ENCODE results near the gene GREM1. TPM values are rescaled to one million over a fixed set of nuclear protein-coding genes. Genes with fewer than 3 reads are reported as not detected.
A peak's percentile ranks its signal among the peaks of the same experiment; 100 is the strongest.

Gene GREM1
- total and polyA plus RNA-seq, 2 experiments from 2014 or later: 0.09 TPM; not detected in 1

DNA sequence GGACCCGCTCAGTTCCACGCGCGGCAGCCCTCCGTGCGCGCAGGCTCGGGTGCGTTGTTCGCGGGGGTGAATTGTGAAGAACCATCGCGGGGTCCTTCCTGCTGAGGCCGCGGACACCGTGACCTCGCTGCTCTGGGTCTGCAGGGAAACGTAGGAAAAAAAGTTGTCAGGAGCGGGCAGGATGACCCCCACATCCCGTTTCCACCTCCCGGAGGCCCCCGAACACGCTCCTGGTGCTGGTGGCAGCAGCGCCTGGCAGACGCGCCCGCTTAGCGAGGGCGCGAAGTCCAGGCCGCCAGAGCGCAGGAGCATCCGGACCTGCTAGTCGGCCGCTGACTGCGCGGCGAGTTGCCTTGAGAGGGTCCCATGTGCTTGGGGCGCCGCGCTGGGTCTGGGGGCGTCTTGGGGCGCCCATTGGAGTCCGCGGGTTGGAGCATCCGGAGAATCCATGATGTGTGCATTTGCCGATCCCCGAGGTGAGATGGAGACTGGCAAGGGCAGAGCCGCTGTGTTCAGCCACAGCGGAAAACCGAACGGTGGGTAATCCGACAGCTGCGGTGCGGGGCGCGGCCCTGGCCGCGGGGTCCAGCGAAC lies 520 bp downstream of the GREM1 start:
- peak overlapping the region; percentile 21 for H3K4me3 ChIP-seq
- no peaks in the 10 kb centered on the region for H3K36me3 ChIP-seq
- DNase-seq (ENCODE audit: low read depth in 1 of 2, low spot score in 1 of 2): peak; percentile 35 to 38
- H3K27me3 ChIP-seq: peaks cover 100% of the 10 kb centered on the region
- peaks cover 7% of the 10 kb centered on the region for H3K4me1 ChIP-seq (ENCODE audit: low read depth)
- TF ChIP-seq, protein P1, sequence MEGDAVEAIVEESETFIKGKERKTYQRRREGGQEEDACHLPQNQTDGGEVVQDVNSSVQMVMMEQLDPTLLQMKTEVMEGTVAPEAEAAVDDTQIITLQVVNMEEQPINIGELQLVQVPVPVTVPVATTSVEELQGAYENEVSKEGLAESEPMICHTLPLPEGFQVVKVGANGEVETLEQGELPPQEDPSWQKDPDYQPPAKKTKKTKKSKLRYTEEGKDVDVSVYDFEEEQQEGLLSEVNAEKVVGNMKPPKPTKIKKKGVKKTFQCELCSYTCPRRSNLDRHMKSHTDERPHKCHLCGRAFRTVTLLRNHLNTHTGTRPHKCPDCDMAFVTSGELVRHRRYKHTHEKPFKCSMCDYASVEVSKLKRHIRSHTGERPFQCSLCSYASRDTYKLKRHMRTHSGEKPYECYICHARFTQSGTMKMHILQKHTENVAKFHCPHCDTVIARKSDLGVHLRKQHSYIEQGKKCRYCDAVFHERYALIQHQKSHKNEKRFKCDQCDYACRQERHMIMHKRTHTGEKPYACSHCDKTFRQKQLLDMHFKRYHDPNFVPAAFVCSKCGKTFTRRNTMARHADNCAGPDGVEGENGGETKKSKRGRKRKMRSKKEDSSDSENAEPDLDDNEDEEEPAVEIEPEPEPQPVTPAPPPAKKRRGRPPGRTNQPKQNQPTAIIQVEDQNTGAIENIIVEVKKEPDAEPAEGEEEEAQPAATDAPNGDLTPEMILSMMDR (IDR thresholded peaks at IDR 0.05; ENCODE audit: low read depth, low read length): no peak
- no peak overlapping the region for H3K27ac ChIP-seq
- H3K9me3 ChIP-seq (ENCODE audit: low read depth): no peaks in the 10 kb centered on the region

DNA sequence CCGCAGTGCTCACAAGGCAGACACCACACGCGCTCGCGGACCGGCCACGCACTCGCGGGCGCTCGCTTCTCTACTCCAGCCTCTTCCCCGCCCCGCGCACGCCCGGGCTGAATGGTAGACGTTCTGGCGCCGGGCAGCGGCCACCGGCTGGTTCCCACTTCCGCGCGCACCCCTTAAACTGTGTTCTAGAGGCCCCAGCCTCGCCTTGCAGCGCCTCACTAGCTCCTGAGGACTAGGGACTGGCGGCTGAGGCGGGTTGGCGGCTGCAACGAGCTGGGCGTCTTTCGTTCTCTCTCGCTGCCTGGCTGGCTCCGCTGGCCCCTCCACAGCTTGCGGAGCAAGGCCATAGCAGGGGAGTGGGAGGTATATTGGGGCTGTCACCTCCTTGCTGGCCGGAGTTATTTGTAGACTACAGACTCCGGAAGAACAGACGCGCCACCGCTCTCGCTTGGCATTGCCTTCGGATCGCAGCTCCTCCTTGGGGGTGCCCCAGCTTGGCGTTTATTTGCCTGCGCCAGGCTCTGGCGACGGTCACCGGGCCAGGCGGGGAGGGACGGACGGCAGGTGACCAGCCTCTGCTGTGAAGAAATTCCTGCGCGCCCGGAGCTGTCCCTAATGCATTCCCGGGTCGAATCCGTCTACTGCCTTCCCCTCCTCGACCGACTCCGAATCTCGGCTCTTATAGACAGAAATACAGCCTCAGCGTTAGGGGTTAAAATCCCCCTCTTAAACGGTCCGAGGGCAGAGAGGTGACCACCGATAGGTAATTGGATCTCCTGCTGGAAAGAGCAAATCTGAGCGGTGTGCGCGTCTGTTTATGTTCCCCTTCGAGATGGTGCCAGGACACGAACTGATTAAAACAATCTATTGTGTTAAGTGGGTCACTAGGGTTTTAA lies 1.3 kb downstream of the GREM1 start:
- H3K4me3 ChIP-seq: peak overlapping the region; percentile 21
- DNase-seq (ENCODE audit: low read depth in 1 of 2, low spot score in 1 of 2): peak; percentile 32 to 51
- peaks cover 98% of the 10 kb centered on the region for H3K27me3 ChIP-seq
- H3K27ac ChIP-seq: no peak overlapping the region
- TF ChIP-seq, protein P1 (IDR thresholded peaks at IDR 0.05; ENCODE audit: low read depth, low read length): no peak
- peaks cover 7% of the 10 kb centered on the region for H3K4me1 ChIP-seq (ENCODE audit: low read depth)
- H3K9me3 ChIP-seq (ENCODE audit: low read depth): no peaks in the 10 kb centered on the region
- no peaks in the 10 kb centered on the region for H3K36me3 ChIP-seq

DNA sequence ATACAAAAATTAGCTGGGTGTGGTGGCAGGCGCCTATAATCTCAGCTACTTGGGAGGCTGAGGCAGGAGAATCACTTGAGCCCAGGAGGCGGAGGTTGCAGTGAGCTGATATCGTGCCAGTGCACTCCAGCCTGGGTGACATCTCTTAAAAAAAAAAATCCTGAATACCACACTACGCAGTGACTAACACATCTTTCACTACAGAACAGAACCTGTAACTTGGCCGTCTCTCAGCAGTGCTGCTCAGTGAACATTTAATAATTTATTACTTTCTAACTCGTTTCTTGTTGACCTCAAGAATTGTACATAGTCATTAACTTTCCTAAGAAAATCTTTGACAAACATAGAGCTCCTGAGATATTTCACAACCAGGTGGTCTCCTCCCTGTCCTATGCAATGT lies 3.8 kb downstream of the GREM1 start:
- TF ChIP-seq, protein P1 (IDR thresholded peaks at IDR 0.05; ENCODE audit: low read depth, low read length): no peak
- Histone ChIP-seq H3K36me3 (no peaks in the 10 kb centered on the region), H3K27me3 (peaks cover 74% of the 10 kb centered on the region), H3K4me1 (ENCODE audit: low read depth) (peaks cover 7% of the 10 kb centered on the region), H3K27ac (no peak overlapping the region), H3K4me3 (no peak overlapping the region), H3K9me3 (ENCODE audit: low read depth) (no peaks in the 10 kb centered on the region)
- DNase-seq (ENCODE audit: low read depth in 1 of 2, low spot score in 1 of 2): no peak

DNA sequence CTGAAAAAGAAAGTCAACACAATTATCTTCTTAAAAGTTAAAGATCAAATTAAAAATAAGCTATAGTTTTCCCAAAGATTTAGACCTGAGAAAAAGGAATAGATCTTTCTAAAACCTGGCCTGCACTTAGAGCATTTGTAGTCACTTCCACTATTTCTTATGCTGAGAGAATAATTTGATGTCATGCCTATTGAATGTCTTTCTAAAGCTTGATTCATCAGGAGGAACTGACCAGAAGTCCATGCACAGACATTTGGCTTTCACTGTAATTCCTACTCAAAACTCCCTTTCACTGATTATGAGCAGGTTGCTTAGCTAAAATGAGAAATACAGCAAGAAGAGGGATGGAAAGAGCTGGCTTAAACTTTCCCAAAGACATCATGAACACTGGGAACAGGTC lies 4.3 kb downstream of the GREM1 start:
- Histone ChIP-seq H3K4me1 (ENCODE audit: low read depth) (peaks cover 7% of the 10 kb centered on the region), H3K27me3 (peaks cover 68% of the 10 kb centered on the region), H3K36me3 (no peaks in the 10 kb centered on the region), H3K27ac (no peak overlapping the region), H3K4me3 (no peak overlapping the region), H3K9me3 (ENCODE audit: low read depth) (no peaks in the 10 kb centered on the region)
- DNase-seq (ENCODE audit: low read depth in 1 of 2, low spot score in 1 of 2): no peak
- TF ChIP-seq, protein P1 (IDR thresholded peaks at IDR 0.05; ENCODE audit: low read depth, low read length): no peak

- H3K36me3 ChIP-seq: no peaks in the 10 kb centered on the region
Measured at GRCh38 chr15:32723171-32723948, 5.6 kb downstream of the GREM1 start.

More at GRCh38 chr15:32723171-32723948, 5.6 kb downstream of the GREM1 start:
- Histone ChIP-seq H3K9me3 (ENCODE audit: low read depth) (no peaks in the 10 kb centered on the region), H3K4me3 (no peak overlapping the region), H3K4me1 (ENCODE audit: low read depth) (peaks cover 3% of the 10 kb centered on the region), H3K27me3 (peaks cover 56% of the 10 kb centered on the region), H3K27ac (no peak overlapping the region)
- DNase-seq (ENCODE audit: low read depth in 1 of 2, low spot score in 1 of 2): no peak
- TF ChIP-seq, protein P1 (IDR thresholded peaks at IDR 0.05; ENCODE audit: low read depth, low read length): no peak
